HepG2 (cell line): Measurements from ENCODE around the gene VPS18. TPM values are rescaled to one million over a fixed set of nuclear protein-coding genes. Genes with fewer than 3 reads are reported as not detected.

ENCODE experiments used
- CEBPG ChIP-seq: IDR thresholded peaks from 2 replicates; pipeline ENCODE4 v1.6.1; 2016
- HCFC1 ChIP-seq: fragments of 150-350 bp; IDR thresholded peaks from 2 replicates; pipeline ENCODE4 v1.6.1; 2014; ENCODE audit warnings: low read depth, low read length
- HNRNPLL ChIP-seq: fragments of 200-400 bp; formaldehyde crosslinking; IDR thresholded peaks from 2 replicates; pipeline ENCODE4 v1.6.1; 2017; ENCODE audit warnings: mild to moderate bottlenecking, low read depth, low read length; ENCODE audit not compliant: poor library complexity, severe bottlenecking
- JARID2 ChIP-seq: sonication (generic); formaldehyde crosslinking; IDR thresholded peaks from 2 replicates; pipeline ENCODE4 v1.8.1; 2023; ENCODE audit warnings: missing genetic modification reagents, inconsistent platforms; ENCODE audit not compliant: insufficient replicate concordance
- MAZ ChIP-seq, 2 experiments: sonication (generic) in 1 of 2; formaldehyde crosslinking in 1 of 2; IDR thresholded peaks; 2 replicates each; pipeline versions ENCODE4 v1.5.0 to v1.6.1; 2012 to 2020; ENCODE audit warnings: low read depth in 2 of 2, mild to moderate bottlenecking in 2 of 2, borderline replicate concordance in 1 of 2, improper control_type of control experiment in 1 of 2, low read length in 1 of 2, missing genetic modification reagents in 1 of 2, moderate library complexity in 1 of 2
- PLRG1 ChIP-seq: fragments of 450-650 bp; conservative IDR thresholded peaks from 2 replicates; pipeline ENCODE4 v1.6.1; 2016
- SPEN ChIP-seq: sonication (generic); formaldehyde crosslinking; IDR thresholded peaks from 2 replicates; pipeline ENCODE4 v1.5.1; 2020; ENCODE audit warnings: low read depth, mild to moderate bottlenecking, missing genetic modification reagents
- STAG1 ChIP-seq: sonication (generic); formaldehyde crosslinking; IDR thresholded peaks from 2 replicates; pipeline ENCODE4 v1.4.0; 2020; ENCODE audit warnings: missing genetic modification reagents
- SYNCRIP ChIP-seq: fragments of 200-400 bp; formaldehyde crosslinking; IDR thresholded peaks from 2 replicates; pipeline ENCODE4 v1.6.1; 2018; ENCODE audit warnings: mild to moderate bottlenecking, low read depth, low read length; ENCODE audit not compliant: insufficient read depth
- ZNF232 ChIP-seq: sonication (generic); formaldehyde crosslinking; IDR thresholded peaks from 2 replicates; pipeline ENCODE4 v1.4.0; 2020; ENCODE audit warnings: missing genetic modification reagents, borderline replicate concordance
- ZNF567 ChIP-seq: sonication (generic); formaldehyde crosslinking; IDR thresholded peaks from 2 replicates; pipeline ENCODE4 v1.8.1; 2023; ENCODE audit warnings: mild to moderate bottlenecking, missing genetic modification reagents, borderline replicate concordance
- ZNF792 ChIP-seq: IDR thresholded peaks from 2 replicates; pipeline ENCODE4 v1.6.1; 2016
- polyA plus RNA-seq, 8 experiments: library from polyadenylated mRNA; depleted of rRNA in 3 of 8; stranded (reverse) in 7 of 8; unstranded in 1 of 8; fragments of >200 nt; fragmentation: Illumina TruSeq in 4 of 8; extraction: Trizol in 4 of 8; gene quantifications; 2 replicates each; pipeline versions ENCODE4 v1.2.1 to v1.2.3, GENCODE V29; 2011 to 2016; ENCODE audit warnings: low read depth in 4 of 8, missing spikeins in 1 of 8, mixed read lengths in 1 of 8; ENCODE audit not compliant: insufficient read depth in 1 of 8
- total RNA-seq, 5 experiments: library from RNA; depleted of rRNA; stranded (reverse); fragments of >200 nt; fragmentation: Illumina TruSeq; extraction: Trizol; gene quantifications; 2 replicates each; pipeline ENCODE4 v1.2.3, GENCODE V29; 2016; ENCODE audit warnings: low read depth in 1 of 5
- TF ChIP-seq, protein P1 (sequence below): IDR thresholded peaks from 2 replicates; pipeline ENCODE4 v1.6.1; 2016; ENCODE audit warnings: low read depth, missing genetic modification reagents, missing compliant biosample characterization
- TF ChIP-seq, protein P2 (sequence below): sonication (generic); formaldehyde crosslinking; IDR thresholded peaks from 2 replicates; pipeline ENCODE4 v1.4.0; 2020; ENCODE audit warnings: missing genetic modification reagents
- TF ChIP-seq, protein P3 (sequence below): sonication (generic); formaldehyde crosslinking; IDR thresholded peaks from 2 replicates; pipeline ENCODE4 v1.5.0; 2020; ENCODE audit warnings: mild to moderate bottlenecking, missing genetic modification reagents, borderline replicate concordance
- TF ChIP-seq, protein P4 (sequence below): IDR thresholded peaks from 2 replicates; pipeline ENCODE4 v1.6.1; 2016

Gene VPS18
- total and polyA plus RNA-seq, 2 of the 13 experiments (the other 11 are each of a cell fraction or from before 2014, with no cell fraction given): 5.8 to 17.0 TPM

GRCh38 chr15:40944510-40945296, 50.5 kb downstream of the VPS18 start (continued):
- TF ChIP-seq, protein P1, sequence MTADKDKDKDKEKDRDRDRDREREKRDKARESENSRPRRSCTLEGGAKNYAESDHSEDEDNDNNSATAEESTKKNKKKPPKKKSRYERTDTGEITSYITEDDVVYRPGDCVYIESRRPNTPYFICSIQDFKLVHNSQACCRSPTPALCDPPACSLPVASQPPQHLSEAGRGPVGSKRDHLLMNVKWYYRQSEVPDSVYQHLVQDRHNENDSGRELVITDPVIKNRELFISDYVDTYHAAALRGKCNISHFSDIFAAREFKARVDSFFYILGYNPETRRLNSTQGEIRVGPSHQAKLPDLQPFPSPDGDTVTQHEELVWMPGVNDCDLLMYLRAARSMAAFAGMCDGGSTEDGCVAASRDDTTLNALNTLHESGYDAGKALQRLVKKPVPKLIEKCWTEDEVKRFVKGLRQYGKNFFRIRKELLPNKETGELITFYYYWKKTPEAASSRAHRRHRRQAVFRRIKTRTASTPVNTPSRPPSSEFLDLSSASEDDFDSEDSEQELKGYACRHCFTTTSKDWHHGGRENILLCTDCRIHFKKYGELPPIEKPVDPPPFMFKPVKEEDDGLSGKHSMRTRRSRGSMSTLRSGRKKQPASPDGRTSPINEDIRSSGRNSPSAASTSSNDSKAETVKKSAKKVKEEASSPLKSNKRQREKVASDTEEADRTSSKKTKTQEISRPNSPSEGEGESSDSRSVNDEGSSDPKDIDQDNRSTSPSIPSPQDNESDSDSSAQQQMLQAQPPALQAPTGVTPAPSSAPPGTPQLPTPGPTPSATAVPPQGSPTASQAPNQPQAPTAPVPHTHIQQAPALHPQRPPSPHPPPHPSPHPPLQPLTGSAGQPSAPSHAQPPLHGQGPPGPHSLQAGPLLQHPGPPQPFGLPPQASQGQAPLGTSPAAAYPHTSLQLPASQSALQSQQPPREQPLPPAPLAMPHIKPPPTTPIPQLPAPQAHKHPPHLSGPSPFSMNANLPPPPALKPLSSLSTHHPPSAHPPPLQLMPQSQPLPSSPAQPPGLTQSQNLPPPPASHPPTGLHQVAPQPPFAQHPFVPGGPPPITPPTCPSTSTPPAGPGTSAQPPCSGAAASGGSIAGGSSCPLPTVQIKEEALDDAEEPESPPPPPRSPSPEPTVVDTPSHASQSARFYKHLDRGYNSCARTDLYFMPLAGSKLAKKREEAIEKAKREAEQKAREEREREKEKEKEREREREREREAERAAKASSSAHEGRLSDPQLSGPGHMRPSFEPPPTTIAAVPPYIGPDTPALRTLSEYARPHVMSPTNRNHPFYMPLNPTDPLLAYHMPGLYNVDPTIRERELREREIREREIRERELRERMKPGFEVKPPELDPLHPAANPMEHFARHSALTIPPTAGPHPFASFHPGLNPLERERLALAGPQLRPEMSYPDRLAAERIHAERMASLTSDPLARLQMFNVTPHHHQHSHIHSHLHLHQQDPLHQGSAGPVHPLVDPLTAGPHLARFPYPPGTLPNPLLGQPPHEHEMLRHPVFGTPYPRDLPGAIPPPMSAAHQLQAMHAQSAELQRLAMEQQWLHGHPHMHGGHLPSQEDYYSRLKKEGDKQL: peak; percentile 67; the same call in 1 of the 2 replicates
- TF ChIP-seq ZNF567: no peak
- no peak for TF ChIP-seq PLRG1
- no peak for TF ChIP-seq ZNF232 (CRISPR knock-in tag)
- TF ChIP-seq, protein P2, sequence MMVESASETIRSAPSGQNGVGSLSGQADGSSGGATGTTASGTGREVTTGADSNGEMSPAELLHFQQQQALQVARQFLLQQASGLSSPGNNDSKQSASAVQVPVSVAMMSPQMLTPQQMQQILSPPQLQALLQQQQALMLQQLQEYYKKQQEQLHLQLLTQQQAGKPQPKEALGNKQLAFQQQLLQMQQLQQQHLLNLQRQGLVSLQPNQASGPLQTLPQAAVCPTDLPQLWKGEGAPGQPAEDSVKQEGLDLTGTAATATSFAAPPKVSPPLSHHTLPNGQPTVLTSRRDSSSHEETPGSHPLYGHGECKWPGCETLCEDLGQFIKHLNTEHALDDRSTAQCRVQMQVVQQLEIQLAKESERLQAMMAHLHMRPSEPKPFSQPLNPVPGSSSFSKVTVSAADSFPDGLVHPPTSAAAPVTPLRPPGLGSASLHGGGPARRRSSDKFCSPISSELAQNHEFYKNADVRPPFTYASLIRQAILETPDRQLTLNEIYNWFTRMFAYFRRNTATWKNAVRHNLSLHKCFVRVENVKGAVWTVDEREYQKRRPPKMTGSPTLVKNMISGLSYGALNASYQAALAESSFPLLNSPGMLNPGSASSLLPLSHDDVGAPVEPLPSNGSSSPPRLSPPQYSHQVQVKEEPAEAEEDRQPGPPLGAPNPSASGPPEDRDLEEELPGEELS (CRISPR knock-in tag): peak; percentile 72
- TF ChIP-seq, protein P3, sequence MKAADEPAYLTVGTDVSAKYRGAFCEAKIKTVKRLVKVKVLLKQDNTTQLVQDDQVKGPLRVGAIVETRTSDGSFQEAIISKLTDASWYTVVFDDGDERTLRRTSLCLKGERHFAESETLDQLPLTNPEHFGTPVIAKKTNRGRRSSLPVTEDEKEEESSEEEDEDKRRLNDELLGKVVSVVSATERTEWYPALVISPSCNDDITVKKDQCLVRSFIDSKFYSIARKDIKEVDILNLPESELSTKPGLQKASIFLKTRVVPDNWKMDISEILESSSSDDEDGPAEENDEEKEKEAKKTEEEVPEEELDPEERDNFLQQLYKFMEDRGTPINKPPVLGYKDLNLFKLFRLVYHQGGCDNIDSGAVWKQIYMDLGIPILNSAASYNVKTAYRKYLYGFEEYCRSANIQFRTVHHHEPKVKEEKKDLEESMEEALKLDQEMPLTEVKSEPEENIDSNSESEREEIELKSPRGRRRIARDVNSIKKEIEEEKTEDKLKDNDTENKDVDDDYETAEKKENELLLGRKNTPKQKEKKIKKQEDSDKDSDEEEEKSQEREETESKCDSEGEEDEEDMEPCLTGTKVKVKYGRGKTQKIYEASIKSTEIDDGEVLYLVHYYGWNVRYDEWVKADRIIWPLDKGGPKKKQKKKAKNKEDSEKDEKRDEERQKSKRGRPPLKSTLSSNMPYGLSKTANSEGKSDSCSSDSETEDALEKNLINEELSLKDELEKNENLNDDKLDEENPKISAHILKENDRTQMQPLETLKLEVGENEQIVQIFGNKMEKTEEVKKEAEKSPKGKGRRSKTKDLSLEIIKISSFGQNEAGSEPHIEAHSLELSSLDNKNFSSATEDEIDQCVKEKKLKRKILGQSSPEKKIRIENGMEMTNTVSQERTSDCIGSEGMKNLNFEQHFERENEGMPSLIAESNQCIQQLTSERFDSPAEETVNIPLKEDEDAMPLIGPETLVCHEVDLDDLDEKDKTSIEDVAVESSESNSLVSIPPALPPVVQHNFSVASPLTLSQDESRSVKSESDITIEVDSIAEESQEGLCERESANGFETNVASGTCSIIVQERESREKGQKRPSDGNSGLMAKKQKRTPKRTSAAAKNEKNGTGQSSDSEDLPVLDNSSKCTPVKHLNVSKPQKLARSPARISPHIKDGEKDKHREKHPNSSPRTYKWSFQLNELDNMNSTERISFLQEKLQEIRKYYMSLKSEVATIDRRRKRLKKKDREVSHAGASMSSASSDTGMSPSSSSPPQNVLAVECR: no peak
- TF ChIP-seq MAZ (IDR thresholded peaks at IDR 0.05; ENCODE audit: borderline replicate concordance, low read depth, low read length): no peak
- no peak for TF ChIP-seq MAZ (CRISPR knock-in tag; IDR thresholded peaks at IDR 0.05; ENCODE audit: low read depth)
- TF ChIP-seq ZNF792 (CRISPR knock-in tag): no peak
- TF ChIP-seq SPEN: no peak
- no peak for TF ChIP-seq JARID2 (CRISPR knock-in tag)
- TF ChIP-seq STAG1: no peak
- TF ChIP-seq HNRNPLL: no peak
- no peak for TF ChIP-seq SYNCRIP
- TF ChIP-seq, protein P4, sequence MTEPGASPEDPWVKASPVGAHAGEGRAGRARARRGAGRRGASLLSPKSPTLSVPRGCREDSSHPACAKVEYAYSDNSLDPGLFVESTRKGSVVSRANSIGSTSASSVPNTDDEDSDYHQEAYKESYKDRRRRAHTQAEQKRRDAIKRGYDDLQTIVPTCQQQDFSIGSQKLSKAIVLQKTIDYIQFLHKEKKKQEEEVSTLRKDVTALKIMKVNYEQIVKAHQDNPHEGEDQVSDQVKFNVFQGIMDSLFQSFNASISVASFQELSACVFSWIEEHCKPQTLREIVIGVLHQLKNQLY (CRISPR knock-in tag): no peak
- no peak for TF ChIP-seq HCFC1
- 0 out of 2 replicates have a peak, but pooled peaks have one; percentile 7 for TF ChIP-seq CEBPG (CRISPR knock-in tag)
